Measurements from ENCODE around the gene GAS6.

- TF ChIP-seq CTCF (IDR thresholded peaks at IDR 0.05; ENCODE audit: low read depth, low read length) (no peak), EZH2phosphoT487 (IDR thresholded peaks at IDR 0.05; ENCODE audit: low read depth) (no peak)
Observed at GRCh38 chr13:113897161-113897560, 33.3 kb upstream of the GAS6 start.

Data from OCI-LY3 (cell line).